PC-9 (cell line): Measurements from ENCODE around the gene ATXN2L. TPM values are rescaled to one million over a fixed set of nuclear protein-coding genes. Genes with fewer than 3 reads are reported as not detected.
"Not testable (repeated sequence)": the region's sequence is repeated elsewhere in the genome, so short reads cannot be mapped to it uniquely, and the experiment has no call there.

Experiments used
- Bru-seq: library from RNA; stranded (reverse); fragments of 400-500 nt; gene quantifications from one replicate; lab custom pipeline; 2021; lab: Mats Ljungman, UMichigan
- BruChase-seq, 2 experiments: library from RNA; stranded (reverse); fragments of 400-500 nt; gene quantifications; one replicate each; lab custom pipeline; 2021; lab: Mats Ljungman, UMichigan
- BruUV-seq: library from RNA; stranded (reverse); fragments of 400-500 nt; replicated peaks from 2 replicates; lab custom pipeline; 2021; lab: Mats Ljungman, UMichigan
- CTCF ChIA-PET: fragments of 300-600 bp; sonication (Branson Sonifier 250); formaldehyde crosslinking; loops from one replicate; lab custom pipeline; 2022; ENCODE audit warnings: antibody characterized with exemption; lab: Charles Lee
- POLR2A ChIA-PET: fragments of 300-600 bp; sonication (Branson Sonifier 250); formaldehyde crosslinking; loops from one replicate; lab custom pipeline; 2022; ENCODE audit warnings: antibody characterized with exemption; ENCODE audit not compliant: unreplicated experiment; lab: Charles Lee
- DNase-seq, 2 experiments: peaks; one replicate each; pipeline versions ENCODE4 v3.0.0 to v3.0.0-alpha.2; 2015 to 2022; ENCODE audit warnings: mixed read lengths in 1 of 2
- H2AFZ ChIP-seq: fragments of 200-600 bp; sonication (generic); 2 replicates; pipeline ENCODE4 v1.8.1; 2017; ENCODE audit warnings: antibody characterized with exemption
- H3F3A ChIP-seq: fragments of 200-600 bp; sonication (generic); 2 replicates; pipeline ENCODE4 v1.8.1; 2017; ENCODE audit warnings: antibody characterized with exemption, mild to moderate bottlenecking, low read depth; ENCODE audit not compliant: insufficient read depth
- H3K27ac ChIP-seq: fragments of 200-600 bp; sonication (generic); 2 replicates; pipeline ENCODE4 v1.6.1; 2016; ENCODE audit warnings: mixed run types
- H3K27me3 ChIP-seq: fragments of 200-600 bp; sonication (generic); 2 replicates; pipeline ENCODE4 v1.6.1; 2016; ENCODE audit warnings: low read depth, mixed run types; ENCODE audit not compliant: insufficient read depth
- H3K36me3 ChIP-seq: fragments of 200-600 bp; sonication (generic); 2 replicates; pipeline ENCODE4 v1.6.1; 2016; ENCODE audit warnings: low read depth, mixed run types
- H3K4me1 ChIP-seq: fragments of 200-600 bp; sonication (generic); replicated peaks from 2 replicates; pipeline ENCODE4 v1.6.1; 2016; ENCODE audit warnings: mixed run types; ENCODE audit not compliant: insufficient read depth
- H3K4me2 ChIP-seq: fragments of 200-600 bp; sonication (generic); 2 replicates; pipeline ENCODE4 v1.6.1; 2017; ENCODE audit warnings: mixed run types
- H3K4me3 ChIP-seq: fragments of 200-600 bp; sonication (generic); 2 replicates; pipeline ENCODE4 v1.6.1; 2016; ENCODE audit warnings: mixed run types
- H3K79me2 ChIP-seq: fragments of 200-600 bp; sonication (generic); 2 replicates; pipeline ENCODE4 v1.6.1; 2017; ENCODE audit warnings: low read depth, mixed run types
- H3K9me2 ChIP-seq: fragments of 200-600 bp; sonication (generic); 2 replicates; pipeline ENCODE4 v1.8.1; 2017; ENCODE audit warnings: mild to moderate bottlenecking; ENCODE audit not compliant: insufficient read depth
- H3K9me3 ChIP-seq: fragments of 200-600 bp; sonication (generic); 2 replicates; pipeline ENCODE4 v1.8.1; 2016; ENCODE audit warnings: low read depth; ENCODE audit not compliant: insufficient read depth
- H4K20me1 ChIP-seq: fragments of 200-600 bp; sonication (generic); 2 replicates; pipeline ENCODE4 v1.8.1; 2017; ENCODE audit not compliant: insufficient read depth
- EZH2 ChIP-seq: fragments of 200-600 bp; sonication (generic); IDR thresholded peaks from 2 replicates; pipeline ENCODE4 v1.8.0; 2017; ENCODE audit warnings: antibody characterized with exemption, low read depth
- intact Hi-C: fragments of 100-400 bp; cut with micrococcal nuclease; formaldehyde crosslinking; loops from one replicate; pipeline ENCODE4 v1.10.0; 2022; ENCODE audit not compliant: unreplicated experiment
- long read RNA-seq: library from polyadenylated mRNA; stranded (forward); transcript quantifications from one replicate; pipeline ENCODE4 v2.0.0, GENCODE V29; 2022
- total RNA-seq: library from RNA; stranded (reverse); gene quantifications from 2 replicates; pipeline ENCODE4 v1.2.3, GENCODE V29; 2021
- TF ChIP-seq, protein P1 (sequence below): fragments of 200-600 bp; sonication (generic); conservative IDR thresholded peaks from 2 replicates; pipeline ENCODE4 v1.6.1; 2017; ENCODE audit warnings: mixed run types, antibody characterized with exemption, mild to moderate bottlenecking, moderate library complexity

The ATXN2L gene, protein sequence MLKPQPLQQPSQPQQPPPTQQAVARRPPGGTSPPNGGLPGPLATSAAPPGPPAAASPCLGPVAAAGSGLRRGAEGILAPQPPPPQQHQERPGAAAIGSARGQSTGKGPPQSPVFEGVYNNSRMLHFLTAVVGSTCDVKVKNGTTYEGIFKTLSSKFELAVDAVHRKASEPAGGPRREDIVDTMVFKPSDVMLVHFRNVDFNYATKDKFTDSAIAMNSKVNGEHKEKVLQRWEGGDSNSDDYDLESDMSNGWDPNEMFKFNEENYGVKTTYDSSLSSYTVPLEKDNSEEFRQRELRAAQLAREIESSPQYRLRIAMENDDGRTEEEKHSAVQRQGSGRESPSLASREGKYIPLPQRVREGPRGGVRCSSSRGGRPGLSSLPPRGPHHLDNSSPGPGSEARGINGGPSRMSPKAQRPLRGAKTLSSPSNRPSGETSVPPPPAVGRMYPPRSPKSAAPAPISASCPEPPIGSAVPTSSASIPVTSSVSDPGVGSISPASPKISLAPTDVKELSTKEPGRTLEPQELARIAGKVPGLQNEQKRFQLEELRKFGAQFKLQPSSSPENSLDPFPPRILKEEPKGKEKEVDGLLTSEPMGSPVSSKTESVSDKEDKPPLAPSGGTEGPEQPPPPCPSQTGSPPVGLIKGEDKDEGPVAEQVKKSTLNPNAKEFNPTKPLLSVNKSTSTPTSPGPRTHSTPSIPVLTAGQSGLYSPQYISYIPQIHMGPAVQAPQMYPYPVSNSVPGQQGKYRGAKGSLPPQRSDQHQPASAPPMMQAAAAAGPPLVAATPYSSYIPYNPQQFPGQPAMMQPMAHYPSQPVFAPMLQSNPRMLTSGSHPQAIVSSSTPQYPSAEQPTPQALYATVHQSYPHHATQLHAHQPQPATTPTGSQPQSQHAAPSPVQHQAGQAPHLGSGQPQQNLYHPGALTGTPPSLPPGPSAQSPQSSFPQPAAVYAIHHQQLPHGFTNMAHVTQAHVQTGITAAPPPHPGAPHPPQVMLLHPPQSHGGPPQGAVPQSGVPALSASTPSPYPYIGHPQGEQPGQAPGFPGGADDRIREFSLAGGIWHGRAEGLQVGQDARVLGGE
- total RNA-seq (298 and 356 TPM in 2 replicates), Bru-seq, nascent RNA (percentile 99 among the genes with signal in this experiment), BruChase-seq, experiment 1, labeled RNA remaining after a 2-hour chase (percentile 99 among the genes with signal in this experiment), BruChase-seq, experiment 2, labeled RNA remaining after a 6-hour chase (percentile 99 among the genes with signal in this experiment)
- long read RNA-seq, full-length matches to known transcripts, result 15 of 180 reads
- long read RNA-seq, partial matches to known transcripts, result 82 of 180 reads
- long read RNA-seq, other reads (novel, unspliced or antisense), result 83 of 180 reads

DNA sequence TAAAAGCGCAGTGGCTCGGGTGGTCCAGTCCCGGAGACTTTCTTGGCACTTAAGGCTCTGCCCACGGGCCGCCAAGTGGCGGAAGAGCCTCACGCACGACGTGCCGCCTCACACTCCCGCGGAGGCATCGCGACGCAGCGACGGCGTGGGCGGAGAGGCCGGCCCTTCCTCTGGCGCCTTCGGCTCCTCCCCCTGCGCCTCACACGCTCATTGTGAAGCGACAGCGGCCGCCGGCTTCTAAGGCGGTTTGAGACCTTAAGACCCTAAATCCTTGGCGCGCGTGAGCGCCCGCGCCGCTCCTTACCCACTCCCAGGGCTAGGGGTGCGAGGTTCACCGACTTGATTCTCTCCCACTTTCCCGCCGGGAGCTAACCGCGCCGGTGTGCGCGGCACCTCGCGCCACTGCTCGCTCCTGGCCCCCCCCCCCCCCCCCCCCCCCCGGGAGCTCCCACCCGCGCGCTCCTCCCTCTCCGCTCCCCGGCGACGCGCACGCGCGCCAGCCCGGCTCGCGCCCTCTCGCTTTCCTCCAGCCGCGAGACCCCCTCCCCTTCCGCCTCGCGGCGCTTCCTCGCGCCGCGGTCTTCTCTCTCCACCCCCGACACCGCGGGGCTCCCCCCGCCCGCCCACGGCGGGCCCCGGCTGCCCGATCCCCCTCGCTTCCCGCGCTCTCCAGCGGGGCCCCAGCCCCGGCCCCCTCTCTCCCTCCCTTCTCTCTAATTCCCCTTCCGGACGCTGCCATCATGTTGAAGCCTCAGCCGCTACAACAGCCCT, at the start of gene ATXN2L:
ATXN2L (plus strand) TSS at position 480 of the 771 bp plus-strand sequence; CDS start at position 741, 261 bp downstream.
- peaks cover 26% of the 10 kb centered on the region for H4K20me1 ChIP-seq
- H3K27ac ChIP-seq, result peak within 1 kb of the TSS; percentile 86
- no peak for TF ChIP-seq EZH2
- TF ChIP-seq, protein P1, sequence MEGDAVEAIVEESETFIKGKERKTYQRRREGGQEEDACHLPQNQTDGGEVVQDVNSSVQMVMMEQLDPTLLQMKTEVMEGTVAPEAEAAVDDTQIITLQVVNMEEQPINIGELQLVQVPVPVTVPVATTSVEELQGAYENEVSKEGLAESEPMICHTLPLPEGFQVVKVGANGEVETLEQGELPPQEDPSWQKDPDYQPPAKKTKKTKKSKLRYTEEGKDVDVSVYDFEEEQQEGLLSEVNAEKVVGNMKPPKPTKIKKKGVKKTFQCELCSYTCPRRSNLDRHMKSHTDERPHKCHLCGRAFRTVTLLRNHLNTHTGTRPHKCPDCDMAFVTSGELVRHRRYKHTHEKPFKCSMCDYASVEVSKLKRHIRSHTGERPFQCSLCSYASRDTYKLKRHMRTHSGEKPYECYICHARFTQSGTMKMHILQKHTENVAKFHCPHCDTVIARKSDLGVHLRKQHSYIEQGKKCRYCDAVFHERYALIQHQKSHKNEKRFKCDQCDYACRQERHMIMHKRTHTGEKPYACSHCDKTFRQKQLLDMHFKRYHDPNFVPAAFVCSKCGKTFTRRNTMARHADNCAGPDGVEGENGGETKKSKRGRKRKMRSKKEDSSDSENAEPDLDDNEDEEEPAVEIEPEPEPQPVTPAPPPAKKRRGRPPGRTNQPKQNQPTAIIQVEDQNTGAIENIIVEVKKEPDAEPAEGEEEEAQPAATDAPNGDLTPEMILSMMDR, result no peak
- peak; percentile 83 to 95 for DNase-seq
- H3F3A ChIP-seq, result peaks cover 56% of the 10 kb centered on the region
- intact Hi-C loops, result loop anchor here (1.0 kb wide), 1 partner anchor 41 kb away; the partner anchor contains the start of gene SH2B1
- POLR2A ChIA-PET, result interaction anchor here (0.6 to 0.7 kb wide), 5 partner anchors 23 to 205 kb away, joined by 3 to 8 read pairs (median 4); partner anchors contain the start of gene TUFM
- CTCF ChIA-PET, result no interaction called here
- no peaks in the 10 kb centered on the region for H3K9me2 ChIP-seq
- peaks cover 72% of the 10 kb centered on the region for H3K79me2 ChIP-seq
- peak within 1 kb of the TSS; percentile 98 for H3K4me2 ChIP-seq
- peaks cover 32% of the 10 kb centered on the region for H3K36me3 ChIP-seq
- H3K4me3 ChIP-seq, result peak within 1 kb of the TSS; percentile 74
- H3K27me3 ChIP-seq, result no peaks in the 10 kb centered on the region
- peaks cover 21% of the 10 kb centered on the region for H3K4me1 ChIP-seq
- BruUV-seq, result no TSS peak
- peak within 1 kb of the TSS; percentile 82 for H2AFZ ChIP-seq
- H3K9me3 ChIP-seq, result no peaks in the 10 kb centered on the region

DNA sequence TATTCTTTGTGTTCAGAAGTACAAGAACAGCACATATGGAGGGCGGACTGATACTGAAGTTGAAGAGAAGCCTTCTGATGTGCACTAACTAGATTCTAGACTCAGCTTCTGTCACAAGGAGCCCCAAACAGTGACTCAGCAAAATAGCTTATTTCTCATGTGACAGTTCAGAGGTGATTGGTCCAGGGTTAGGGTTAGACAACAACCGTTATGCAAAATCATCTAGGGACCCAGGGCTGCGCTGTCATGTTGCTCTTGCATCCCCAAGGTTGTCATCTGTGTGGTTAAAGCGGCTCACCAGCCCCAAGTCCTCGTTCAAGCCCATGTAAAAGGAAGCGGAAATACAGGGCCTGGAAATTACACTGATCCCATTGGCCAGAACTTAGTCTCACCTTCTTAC, 41.1 kb upstream of the ATXN2L start:
- H3K4me2 ChIP-seq, H4K20me1 ChIP-seq, DNase-seq, H3K9me3 ChIP-seq, BruUV-seq, H3K36me3 ChIP-seq, H3K79me2 ChIP-seq, H3K27ac ChIP-seq, intact Hi-C loops, H3F3A ChIP-seq, CTCF ChIA-PET, H2AFZ ChIP-seq, H3K9me2 ChIP-seq, H3K27me3 ChIP-seq, H3K4me3 ChIP-seq, POLR2A ChIA-PET, H3K4me1 ChIP-seq: not testable (repeated sequence)

DNA sequence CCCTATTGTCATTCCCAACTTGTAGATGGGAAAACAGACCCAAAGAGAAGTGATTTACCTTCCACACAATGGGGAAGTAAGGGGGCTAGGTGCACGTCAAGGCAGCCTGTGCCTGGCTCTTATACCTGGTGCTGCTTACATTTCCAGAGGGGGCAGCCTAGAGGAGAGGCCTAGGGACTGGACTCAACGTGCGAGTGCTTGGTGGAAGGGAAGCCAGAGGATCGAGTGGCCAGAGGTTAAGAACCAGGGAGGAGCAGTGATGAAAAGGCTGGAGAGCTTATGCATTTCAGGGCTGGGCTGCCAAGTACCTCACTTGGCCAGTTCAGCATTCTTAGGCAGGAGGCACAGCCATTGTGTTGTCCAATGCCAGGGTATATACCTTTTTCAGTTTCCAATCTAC, 40.4 kb upstream of the ATXN2L start:
- DNase-seq, H3F3A ChIP-seq, H3K27ac ChIP-seq, H3K4me1 ChIP-seq, H4K20me1 ChIP-seq, H2AFZ ChIP-seq, H3K9me2 ChIP-seq, H3K4me2 ChIP-seq, H3K79me2 ChIP-seq, H3K4me3 ChIP-seq, intact Hi-C loops, CTCF ChIA-PET, H3K36me3 ChIP-seq, POLR2A ChIA-PET, H3K9me3 ChIP-seq, BruUV-seq, H3K27me3 ChIP-seq: not testable (repeated sequence)
